Stimulated activated CD8-positive, alpha-beta memory T cell treated with anti-CD3 and anti-CD28 coated beads, Interleukin-7, amount 100 ng/mL, for 4 hours (primary cell): ENCODE results near the gene SOX18.

Experiments used
- DNase-seq, 2 donors: peaks; one replicate each; pipeline ENCODE4 v3.0.0-alpha.2; 2020; ENCODE audit warnings: low read depth in 2 of 2

Gene SOX18

GRCh38 chr20:64038565-64039292 lies 10.7 kb downstream of the SOX18 start:
- DNase-seq = peak; percentile 14 to 72

- no peak for DNase-seq
Measured at GRCh38 chr20:64038224-64038564, 11.2 kb downstream of the SOX18 start.

- DNase-seq = no peak
Measured at GRCh38 chr20:64037498-64038213, 11.8 kb downstream of the SOX18 start.

- DNase-seq = no peak
Measured at GRCh38 chr20:64037199-64037497, 12.3 kb downstream of the SOX18 start.

GRCh38 chr20:64036346-64037198 lies 12.9 kb downstream of the SOX18 start:
- no peak for DNase-seq

GRCh38 chr20:64035933-64036345 lies 13.5 kb downstream of the SOX18 start, which contains the start of gene C20orf204:
TSS of gene C20orf204 (plus strand) at chr20:64036182. CDS start at chr20:64036324, 142 bp downstream.
- no peak for DNase-seq

GRCh38 chr20:64035066-64035932 lies 14.1 kb downstream of the SOX18 start:
- peak in 1 of 2 donors; percentile 21 for DNase-seq

GRCh38 chr20:64033981-64034493 lies 15.4 kb downstream of the SOX18 start:
- DNase-seq = no peak

GRCh38 chr20:64032706-64033624 lies 16.5 kb downstream of the SOX18 start:
- no peak for DNase-seq

GRCh38 chr20:64031822-64032314 lies 17.6 kb downstream of the SOX18 start:
- no peak for DNase-seq

- DNase-seq = no peak
Measured at GRCh38 chr20:64030371-64031134, 18.9 kb downstream of the SOX18 start.

GRCh38 chr20:64029293-64030117 lies 19.9 kb downstream of the SOX18 start:
- no peak for DNase-seq

- DNase-seq = no peak
Measured at GRCh38 chr20:64027981-64028685, 21.3 kb downstream of the SOX18 start.

GRCh38 chr20:64025826-64026412 lies 23.5 kb downstream of the SOX18 start:
- no peak for DNase-seq

GRCh38 chr20:64025101-64025825 lies 24.2 kb downstream of the SOX18 start:
- DNase-seq = no peak

- no peak for DNase-seq
Measured at GRCh38 chr20:64024141-64024990, 25.1 kb downstream of the SOX18 start.
